ENCODE measurements around the gene TNFSF15.

TNFSF15 gene

DNA sequence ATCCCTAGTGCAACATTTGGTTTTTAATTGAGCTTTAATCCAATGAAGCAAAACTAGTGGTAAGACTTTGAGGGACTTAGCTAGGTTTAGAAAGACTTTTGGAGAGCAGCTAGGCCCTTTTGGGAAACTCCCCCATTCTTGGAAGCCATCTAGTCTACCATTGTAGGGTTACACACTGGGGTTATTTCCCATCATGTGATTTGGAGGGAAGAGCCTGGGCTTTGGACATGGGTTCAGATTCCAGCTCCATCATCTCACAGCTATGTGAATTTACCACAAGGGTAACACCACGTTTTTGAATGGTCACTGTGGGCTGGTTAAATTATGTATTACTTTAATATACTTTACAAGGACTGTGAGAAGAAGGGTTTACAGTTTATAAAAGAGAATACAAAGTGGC is 18.3 kb upstream of the TNFSF15 start:
- Histone ChIP-seq H3K36me3 (no peaks in the 10 kb centered on the region), H3K27me3 (ENCODE audit: insufficient read depth, low read depth, severe bottlenecking) (no peaks in the 10 kb centered on the region), H3K27ac (no peak overlapping the region), H3K4me3 (ENCODE audit: low read depth, low read length) (no peak overlapping the region), H3K9me3 (ENCODE audit: severe bottlenecking) (no peaks in the 10 kb centered on the region)
- TF ChIP-seq, protein P1, sequence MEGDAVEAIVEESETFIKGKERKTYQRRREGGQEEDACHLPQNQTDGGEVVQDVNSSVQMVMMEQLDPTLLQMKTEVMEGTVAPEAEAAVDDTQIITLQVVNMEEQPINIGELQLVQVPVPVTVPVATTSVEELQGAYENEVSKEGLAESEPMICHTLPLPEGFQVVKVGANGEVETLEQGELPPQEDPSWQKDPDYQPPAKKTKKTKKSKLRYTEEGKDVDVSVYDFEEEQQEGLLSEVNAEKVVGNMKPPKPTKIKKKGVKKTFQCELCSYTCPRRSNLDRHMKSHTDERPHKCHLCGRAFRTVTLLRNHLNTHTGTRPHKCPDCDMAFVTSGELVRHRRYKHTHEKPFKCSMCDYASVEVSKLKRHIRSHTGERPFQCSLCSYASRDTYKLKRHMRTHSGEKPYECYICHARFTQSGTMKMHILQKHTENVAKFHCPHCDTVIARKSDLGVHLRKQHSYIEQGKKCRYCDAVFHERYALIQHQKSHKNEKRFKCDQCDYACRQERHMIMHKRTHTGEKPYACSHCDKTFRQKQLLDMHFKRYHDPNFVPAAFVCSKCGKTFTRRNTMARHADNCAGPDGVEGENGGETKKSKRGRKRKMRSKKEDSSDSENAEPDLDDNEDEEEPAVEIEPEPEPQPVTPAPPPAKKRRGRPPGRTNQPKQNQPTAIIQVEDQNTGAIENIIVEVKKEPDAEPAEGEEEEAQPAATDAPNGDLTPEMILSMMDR (IDR thresholded peaks at IDR 0.05; ENCODE audit: low read depth, low read length): no peak
- no peak for DNase-seq

DNA sequence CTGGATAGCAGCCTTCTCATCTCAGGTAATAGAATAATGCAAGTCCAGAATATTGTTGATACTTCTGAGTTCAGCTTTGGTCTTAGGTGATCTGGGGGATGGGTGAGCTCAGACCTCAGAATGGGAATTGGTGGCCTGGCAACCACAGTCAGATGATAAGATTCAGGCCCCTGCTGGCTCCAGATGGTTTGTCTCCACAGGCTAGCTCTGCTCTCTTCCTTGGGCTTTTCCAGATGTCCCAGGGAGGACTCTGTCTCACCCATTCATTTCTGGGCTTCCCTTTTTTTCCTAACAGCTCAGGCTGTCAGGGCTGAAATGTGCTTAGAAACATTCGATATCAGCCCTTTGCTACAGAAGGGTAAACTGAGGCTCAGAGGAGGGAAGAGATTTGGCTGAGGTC is 17.6 kb upstream of the TNFSF15 start:
- DNase-seq: no peak
- no peaks in the 10 kb centered on the region for H3K27me3 ChIP-seq (ENCODE audit: insufficient read depth, low read depth, severe bottlenecking)
- TF ChIP-seq, protein P1 (IDR thresholded peaks at IDR 0.05; ENCODE audit: low read depth, low read length): no peak
- no peaks in the 10 kb centered on the region for H3K9me3 ChIP-seq (ENCODE audit: severe bottlenecking)
- H3K27ac ChIP-seq: no peak overlapping the region
- H3K4me3 ChIP-seq (ENCODE audit: low read depth, low read length): no peak overlapping the region
- no peaks in the 10 kb centered on the region for H3K36me3 ChIP-seq

DNA sequence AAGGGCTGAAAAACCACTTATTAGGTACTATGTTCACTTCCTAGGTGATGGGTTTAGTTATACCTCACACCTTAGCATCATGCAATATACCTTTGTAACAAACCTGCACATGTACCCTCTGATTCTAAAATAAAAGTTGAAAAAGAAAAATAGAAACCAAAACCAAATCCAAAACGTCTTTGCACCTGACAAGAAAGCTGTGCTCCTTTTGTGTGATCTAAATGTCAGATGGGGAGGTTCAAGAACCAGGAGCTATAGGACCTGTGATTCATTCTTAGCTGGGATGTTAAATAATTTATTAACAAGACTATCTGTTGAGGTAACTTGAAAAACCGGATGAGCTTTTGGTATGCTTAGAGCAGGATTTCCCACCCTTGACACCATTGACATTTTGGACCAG is 16.9 kb upstream of the TNFSF15 start:
- TF ChIP-seq, protein P1 (IDR thresholded peaks at IDR 0.05; ENCODE audit: low read depth, low read length): no peak
- no peaks in the 10 kb centered on the region for H3K36me3 ChIP-seq
- H3K4me3 ChIP-seq (ENCODE audit: low read depth, low read length): no peak overlapping the region
- no peaks in the 10 kb centered on the region for H3K9me3 ChIP-seq (ENCODE audit: severe bottlenecking)
- no peak for DNase-seq
- H3K27me3 ChIP-seq (ENCODE audit: insufficient read depth, low read depth, severe bottlenecking): no peaks in the 10 kb centered on the region
- no peak overlapping the region for H3K27ac ChIP-seq

DNA sequence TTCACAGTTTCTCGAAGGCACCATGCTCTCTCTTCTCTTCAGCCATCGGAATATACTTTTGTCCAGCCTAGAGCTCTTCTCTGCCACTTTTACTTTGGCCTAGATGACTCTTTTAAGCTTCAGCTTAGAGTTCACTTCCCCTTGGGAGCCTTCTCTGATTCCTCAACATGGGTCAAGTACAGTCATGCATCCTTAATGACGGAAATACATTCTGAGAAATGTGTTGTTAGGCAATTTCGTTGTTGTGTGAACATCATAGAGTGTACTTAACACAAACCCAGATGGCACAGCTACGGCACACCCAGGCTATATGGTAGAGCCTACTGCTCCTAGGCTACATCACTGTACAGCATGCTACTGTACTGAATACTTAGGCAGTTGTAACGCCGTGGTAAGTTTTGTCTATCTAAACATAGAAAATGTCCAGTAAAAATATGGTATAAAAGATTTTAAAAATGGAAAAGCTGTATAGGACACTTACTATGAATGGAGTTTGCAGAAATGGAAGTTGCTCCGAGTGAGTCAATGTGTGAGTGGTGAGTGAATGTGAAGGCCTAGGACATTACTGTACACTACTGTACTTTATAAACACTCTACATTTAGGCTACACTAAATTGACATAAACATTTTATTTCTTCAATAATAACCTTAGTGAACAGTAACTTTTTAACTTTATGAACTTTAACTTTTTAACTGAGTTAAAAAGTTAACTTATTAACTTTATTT is 15.1 kb upstream of the TNFSF15 start:
- DNase-seq: no peak

DNA sequence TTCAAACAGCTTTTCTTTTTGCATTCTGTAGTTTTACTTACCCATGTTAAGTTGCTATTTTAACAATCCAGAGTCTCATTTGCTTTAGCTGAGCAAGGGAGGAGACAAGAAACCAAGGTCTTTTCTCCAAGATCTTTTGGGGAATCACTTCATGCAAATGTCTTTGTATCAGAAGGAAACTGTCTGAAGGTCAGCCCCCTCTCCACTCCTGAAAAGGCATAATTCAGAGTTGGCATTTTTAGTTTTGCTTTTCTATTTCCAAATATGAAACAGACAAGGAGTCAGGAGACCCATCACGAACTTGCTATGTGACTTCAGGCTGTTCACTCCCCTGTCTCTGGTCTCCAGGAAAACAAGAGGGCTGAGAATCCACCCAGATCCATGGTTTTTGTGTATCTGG is 12.3 kb upstream of the TNFSF15 start:
- Histone ChIP-seq H3K27ac (no peak overlapping the region), H3K9me3 (ENCODE audit: severe bottlenecking) (no peaks in the 10 kb centered on the region), H3K36me3 (no peaks in the 10 kb centered on the region), H3K27me3 (ENCODE audit: insufficient read depth, low read depth, severe bottlenecking) (no peaks in the 10 kb centered on the region), H3K4me3 (ENCODE audit: low read depth, low read length) (no peak overlapping the region)
- DNase-seq: no peak
- TF ChIP-seq, protein P1 (IDR thresholded peaks at IDR 0.05; ENCODE audit: low read depth, low read length): no peak

More for the DNA sequence above, 15.1 kb upstream of the TNFSF15 start:
- no peak overlapping the region for H3K4me3 ChIP-seq (ENCODE audit: low read depth, low read length)
- TF ChIP-seq, protein P1 (IDR thresholded peaks at IDR 0.05; ENCODE audit: low read depth, low read length): no peak
- H3K27ac ChIP-seq: no peak overlapping the region
- H3K36me3 ChIP-seq: no peaks in the 10 kb centered on the region
- H3K9me3 ChIP-seq (ENCODE audit: severe bottlenecking): no peaks in the 10 kb centered on the region
- no peaks in the 10 kb centered on the region for H3K27me3 ChIP-seq (ENCODE audit: insufficient read depth, low read depth, severe bottlenecking)

Measured in WERI-Rb-1 (cell line).